H1 (cell line): ENCODE measurements around the gene SLC6A19. TPM values are rescaled to one million over a fixed set of nuclear protein-coding genes. Genes with fewer than 3 reads are reported as not detected.

Experiments used
- CTCF ChIA-PET: fragments of 300-600 bp; sonication (Branson Sonifier 250); formaldehyde crosslinking; loops from one replicate; lab custom pipeline; 2021; ENCODE audit not compliant: partially characterized antibody; lab: Charles Lee
- POLR2A ChIA-PET: fragments of 300-600 bp; sonication (Branson Sonifier 250); formaldehyde crosslinking; loops from one replicate; lab custom pipeline; 2021; ENCODE audit warnings: inconsistent platforms; ENCODE audit not compliant: partially characterized antibody; lab: Charles Lee
- DNase-seq, 2 experiments: peaks; one replicate each; pipeline versions ENCODE4 v3.0.0 to v3.0.0-alpha.2; 2010 to 2022; ENCODE audit warnings: low spot score in 2 of 2, low read depth in 1 of 2, mixed read lengths in 1 of 2
- FAIRE-seq: peaks from 2 replicates; lab custom pipeline; 2011; peaks lifted over from hg19 to GRCh38; lab: Jason Lieb, UNC
- H2AFZ ChIP-seq: 2 replicates; pipeline ENCODE4 v1.8.1; 2012; ENCODE audit warnings: low read length, inconsistent platforms
- H2AK5ac ChIP-seq: 2 replicates; pipeline ENCODE4 v1.6.1; 2013; ENCODE audit warnings: low read depth, low read length
- H2BK120ac ChIP-seq: replicated peaks from 2 replicates; pipeline ENCODE3; 2013; ENCODE audit warnings: low read depth, low read length, inconsistent platforms
- H2BK12ac ChIP-seq: 2 replicates; pipeline ENCODE4 v1.6.1; 2013; ENCODE audit warnings: low read depth, low read length
- H2BK15ac ChIP-seq: 2 replicates; pipeline ENCODE4 v1.6.1; 2013; ENCODE audit warnings: low read length
- H2BK20ac ChIP-seq: 2 replicates; pipeline ENCODE4 v1.6.1; 2013; ENCODE audit warnings: low read length
- H2BK5ac ChIP-seq: 2 replicates; pipeline ENCODE4 v1.6.1; 2013; ENCODE audit warnings: low read depth, low read length
- H3K14ac ChIP-seq: 2 replicates; pipeline ENCODE4 v1.6.1; 2013; ENCODE audit warnings: inconsistent platforms; ENCODE audit not compliant: insufficient read length
- H3K18ac ChIP-seq: 2 replicates; pipeline ENCODE4 v1.6.1; 2013; ENCODE audit warnings: low read length; ENCODE audit errors: extremely low read depth
- H3K23ac ChIP-seq: 2 replicates; pipeline ENCODE4 v1.6.1; 2013; ENCODE audit warnings: inconsistent platforms; ENCODE audit not compliant: insufficient read length
- H3K23me2 ChIP-seq: 2 replicates; pipeline ENCODE4 v1.6.1; 2013; ENCODE audit warnings: low read depth, low read length
- H3K27ac ChIP-seq: 2 replicates; pipeline ENCODE4 v1.6.1; 2011; ENCODE audit warnings: low read depth, low read length, inconsistent platforms
- H3K27me3 ChIP-seq, 4 experiments: replicated peaks in 1 of 4; 1 replicate in 1 of 4; 2 replicates in 3 of 4; pipeline versions ENCODE4 v1.6.1 to v1.8.1; 2011 to 2013; ENCODE audit warnings: low read length in 3 of 4, mild to moderate bottlenecking in 3 of 4, inconsistent platforms in 2 of 4, mixed read lengths in 2 of 4, moderate library complexity in 1 of 4; ENCODE audit not compliant: control insufficient read depth in 3 of 4, insufficient read depth in 3 of 4; ENCODE audit errors: extremely low read depth in 1 of 4
- H3K36me3 ChIP-seq, 4 experiments: 2 replicates each; pipeline versions ENCODE4 v1.6.1 to v1.8.1; 2011 to 2013; ENCODE audit warnings: mild to moderate bottlenecking in 4 of 4, low read length in 3 of 4, moderate library complexity in 2 of 4, control low read depth in 1 of 4, inconsistent platforms in 1 of 4; ENCODE audit not compliant: insufficient read depth in 4 of 4, control insufficient read depth in 2 of 4
- H3K4ac ChIP-seq: replicated peaks from 2 replicates; pipeline ENCODE3; 2013; ENCODE audit warnings: low read length, low read depth, mixed read lengths, inconsistent platforms; ENCODE audit not compliant: insufficient read length
- H3K4me1 ChIP-seq, 4 experiments: replicated peaks in 1 of 4; 1 replicate in 1 of 4; 2 replicates in 3 of 4; pipeline versions ENCODE4 v1.6.1 to v1.8.1; 2011 to 2013; ENCODE audit warnings: low read length in 3 of 4, inconsistent platforms in 2 of 4, mixed read lengths in 1 of 4; ENCODE audit not compliant: insufficient read depth in 4 of 4, control insufficient read depth in 3 of 4
- H3K4me2 ChIP-seq, 2 experiments: 2 replicates each; pipeline versions ENCODE4 v1.6.1 to v1.8.1; 2011 to 2013; ENCODE audit warnings: low read depth in 2 of 2, low read length in 2 of 2, control low read depth in 1 of 2, inconsistent platforms in 1 of 2, mild to moderate bottlenecking in 1 of 2; ENCODE audit not compliant: insufficient read depth in 1 of 2
- H3K4me3 ChIP-seq, 4 experiments: fragments of 200-600, 300-600 bp in 1 of 4; sonication (generic), shearing (Covaris generic), sonication (Bioruptor Twin) in 1 of 4; 2 replicates each; pipeline versions ENCODE4 v1.5.1 to v1.8.1; 2011 to 2016; ENCODE audit warnings: low read length in 4 of 4, low read depth in 3 of 4, control low read depth in 2 of 4, inconsistent platforms in 2 of 4, mild to moderate bottlenecking in 2 of 4, mixed read lengths in 1 of 4, moderate library complexity in 1 of 4; ENCODE audit not compliant: insufficient read depth in 2 of 4; ENCODE audit errors: extremely low read depth in 1 of 4
- H3K56ac ChIP-seq: replicated peaks from 2 replicates; pipeline ENCODE3; 2013; ENCODE audit warnings: low read depth, mild to moderate bottlenecking, mixed read lengths, low read length, inconsistent platforms; ENCODE audit not compliant: insufficient read length
- H3K79me1 ChIP-seq: 2 replicates; pipeline ENCODE4 v1.6.1; 2013; ENCODE audit warnings: low read depth, low read length, control low read depth
- H3K79me2 ChIP-seq, 2 experiments: 2 replicates each; pipeline versions ENCODE4 v1.6.1 to v1.8.1; 2012 to 2013; ENCODE audit warnings: low read length in 2 of 2, mild to moderate bottlenecking in 2 of 2, inconsistent platforms in 1 of 2; ENCODE audit not compliant: insufficient read depth in 2 of 2, control insufficient read depth in 1 of 2
- H3K9ac ChIP-seq, 4 experiments: replicated peaks in 1 of 4; 1 replicate in 1 of 4; 2 replicates in 3 of 4; pipeline versions ENCODE4 v1.6.1 to v1.8.1; 2011 to 2013; ENCODE audit warnings: low read depth in 3 of 4, low read length in 3 of 4, control low read depth in 2 of 4, mild to moderate bottlenecking in 2 of 4, moderate library complexity in 2 of 4, inconsistent platforms in 1 of 4; ENCODE audit errors: extremely low read depth in 1 of 4
- H3K9me3 ChIP-seq, 2 experiments: 2 replicates each; pipeline versions ENCODE4 v1.6.1 to v1.8.1; 2012 to 2013; ENCODE audit warnings: mild to moderate bottlenecking in 2 of 2, moderate library complexity in 2 of 2, control low read depth in 1 of 2, inconsistent platforms in 1 of 2, low read depth in 1 of 2, low read length in 1 of 2, mixed read lengths in 1 of 2; ENCODE audit not compliant: insufficient read depth in 2 of 2
- H4K20me1 ChIP-seq, 2 experiments: replicated peaks in 1 of 2; 2 replicates each; pipeline versions ENCODE3 to v1.8.1; 2011 to 2013; ENCODE audit warnings: inconsistent platforms in 2 of 2, low read length in 2 of 2, mild to moderate bottlenecking in 1 of 2; ENCODE audit not compliant: insufficient read depth in 2 of 2, control insufficient read depth in 1 of 2
- H4K5ac ChIP-seq: 2 replicates; pipeline ENCODE4 v1.6.1; 2013; ENCODE audit warnings: low read length, low read depth, mixed read lengths, inconsistent platforms; ENCODE audit not compliant: insufficient read length
- H4K8ac ChIP-seq: 2 replicates; pipeline ENCODE4 v1.8.0; 2013; ENCODE audit warnings: mild to moderate bottlenecking, moderate library complexity, low read length, inconsistent platforms; ENCODE audit not compliant: insufficient read depth; ENCODE audit errors: extremely low read depth
- H4K91ac ChIP-seq: replicated peaks from 2 replicates; pipeline ENCODE3; 2013; ENCODE audit warnings: low read length, mixed read lengths, inconsistent platforms; ENCODE audit not compliant: insufficient read length
- WGBS, 2 experiments: shearing (Covaris generic) in 1 of 2; methylation state at CpG; one replicate each; pipeline versions ENCODE4 v1.1.6 to v1.1.7; 2013 to 2015; ENCODE audit warnings: low lambda C conversion rate in 2 of 2, mixed read lengths in 2 of 2, inconsistent platforms in 1 of 2, low coverage in 1 of 2, missing lambda C conversion rate in 1 of 2; ENCODE audit not compliant: insufficient replicate concordance in 2 of 2, insufficient coverage in 1 of 2, insufficient read length in 1 of 2; ENCODE audit errors: extremely low coverage in 1 of 2, missing lambda C conversion rate in 1 of 2; 5-methylcytosine and 5-hydroxymethylcytosine counted together
- polyA plus RNA-seq, 7 experiments: library from polyadenylated mRNA; depleted of rRNA in 3 of 7; stranded (reverse) in 5 of 7; unstranded in 2 of 7; fragments of >200 nt in 5 of 7; fragments of 200-250 nt in 2 of 7; gene quantifications; 1 replicate in 5 of 7; 2 replicates in 1 of 7; 4 replicates in 1 of 7; pipeline versions ENCODE4 v1.2.1 to v1.2.3, GENCODE V29; 2011 to 2013; ENCODE audit warnings: missing spikeins in 2 of 7, mixed read lengths in 2 of 7
- total RNA-seq: library from RNA; stranded (reverse); fragmentation: NEBNext Ultra II Directional; extraction: Animal tissue kit (Norgen Biotek cat#: 25700); gene quantifications from 2 replicates; pipeline ENCODE4 v1.2.1, GENCODE V29; 2021
- TF ChIP-seq, protein P1 (sequence below): IDR thresholded peaks from 2 replicates; pipeline ENCODE4 v1.6.1; 2012; ENCODE audit warnings: low read length, inconsistent platforms

Gene SLC6A19
- total and polyA plus RNA-seq, 2 of the 8 experiments (the other 6 are each of a cell fraction or from before 2014, with no cell fraction given) = 0.02 TPM; not detected in 1

GRCh38 chr5:1226839-1227581, 25.6 kb downstream of the SLC6A19 start:
- CTCF ChIA-PET = interaction anchor here (0.8 to 1.2 kb wide), 2 partner anchors 53 to 59 kb away, joined by 3 to 6 read pairs; no protein-coding TSS in a partner anchor
- no peak for FAIRE-seq
- TF ChIP-seq, protein P1, sequence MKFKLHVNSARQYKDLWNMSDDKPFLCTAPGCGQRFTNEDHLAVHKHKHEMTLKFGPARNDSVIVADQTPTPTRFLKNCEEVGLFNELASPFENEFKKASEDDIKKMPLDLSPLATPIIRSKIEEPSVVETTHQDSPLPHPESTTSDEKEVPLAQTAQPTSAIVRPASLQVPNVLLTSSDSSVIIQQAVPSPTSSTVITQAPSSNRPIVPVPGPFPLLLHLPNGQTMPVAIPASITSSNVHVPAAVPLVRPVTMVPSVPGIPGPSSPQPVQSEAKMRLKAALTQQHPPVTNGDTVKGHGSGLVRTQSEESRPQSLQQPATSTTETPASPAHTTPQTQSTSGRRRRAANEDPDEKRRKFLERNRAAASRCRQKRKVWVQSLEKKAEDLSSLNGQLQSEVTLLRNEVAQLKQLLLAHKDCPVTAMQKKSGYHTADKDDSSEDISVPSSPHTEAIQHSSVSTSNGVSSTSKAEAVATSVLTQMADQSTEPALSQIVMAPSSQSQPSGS = no peak

More at GRCh38 chr5:1226839-1227581, 25.6 kb downstream of the SLC6A19 start:
- H3K4me2 ChIP-seq = no peak overlapping the region
- H4K5ac ChIP-seq = no peak overlapping the region
- H4K20me1 ChIP-seq = peaks cover 0 to 3% of the 10 kb centered on the region in 2 experiments
- no peak overlapping the region for H4K91ac ChIP-seq
- 89% methylated on average over 20 of the region's 50 CpGs; no CpG with 5 or more reads in 1 of the 2 experiments for WGBS, 2 experiments
- no peak overlapping the region for H3K4ac ChIP-seq
- H3K27ac ChIP-seq = no peak overlapping the region
- no peak overlapping the region for H2BK20ac ChIP-seq
- POLR2A ChIA-PET = interaction anchor here (0.9 kb wide), 1 partner anchor 46 kb away, joined by 3 read pairs; no protein-coding TSS in a partner anchor
- no peaks in the 10 kb centered on the region for H3K79me1 ChIP-seq
- no peaks in the 10 kb centered on the region for H3K79me2 ChIP-seq
- no peak overlapping the region for H2AK5ac ChIP-seq
- no peak overlapping the region for H2BK12ac ChIP-seq
- peaks cover 5% of the 10 kb centered on the region; the same call in 1 of the 2 replicates for H3K23me2 ChIP-seq
- H2BK15ac ChIP-seq = no peak overlapping the region
- no peak overlapping the region for H3K18ac ChIP-seq
- no peak overlapping the region for H2BK120ac ChIP-seq
- H3K23ac ChIP-seq = no peak overlapping the region
- H3K4me3 ChIP-seq = no peak overlapping the region
- peaks cover 0 to 4% of the 10 kb centered on the region in 2 experiments; a peak in 1 of 4 replicates for H3K9me3 ChIP-seq
- no peak overlapping the region for H3K9ac ChIP-seq
- H2AFZ ChIP-seq = no peak overlapping the region
- peaks cover 0 to 5% (median 1%) of the 10 kb centered on the region in 4 experiments; a peak in 3 of 7 replicates for H3K4me1 ChIP-seq
- H2BK5ac ChIP-seq = no peak overlapping the region
- no peak overlapping the region for H3K14ac ChIP-seq
- H3K56ac ChIP-seq = no peak overlapping the region
- DNase-seq = no peak
- H4K8ac ChIP-seq = no peak overlapping the region
- H3K36me3 ChIP-seq = no peaks in the 10 kb centered on the region
- no peaks in the 10 kb centered on the region; a peak in 1 of 7 replicates for H3K27me3 ChIP-seq
